8988T (cell line): ENCODE results near the gene POLR3E.

Experiments used
- DNase-seq: peaks from one replicate; pipeline ENCODE4 v3.0.0; 2011

Gene POLR3E, protein sequence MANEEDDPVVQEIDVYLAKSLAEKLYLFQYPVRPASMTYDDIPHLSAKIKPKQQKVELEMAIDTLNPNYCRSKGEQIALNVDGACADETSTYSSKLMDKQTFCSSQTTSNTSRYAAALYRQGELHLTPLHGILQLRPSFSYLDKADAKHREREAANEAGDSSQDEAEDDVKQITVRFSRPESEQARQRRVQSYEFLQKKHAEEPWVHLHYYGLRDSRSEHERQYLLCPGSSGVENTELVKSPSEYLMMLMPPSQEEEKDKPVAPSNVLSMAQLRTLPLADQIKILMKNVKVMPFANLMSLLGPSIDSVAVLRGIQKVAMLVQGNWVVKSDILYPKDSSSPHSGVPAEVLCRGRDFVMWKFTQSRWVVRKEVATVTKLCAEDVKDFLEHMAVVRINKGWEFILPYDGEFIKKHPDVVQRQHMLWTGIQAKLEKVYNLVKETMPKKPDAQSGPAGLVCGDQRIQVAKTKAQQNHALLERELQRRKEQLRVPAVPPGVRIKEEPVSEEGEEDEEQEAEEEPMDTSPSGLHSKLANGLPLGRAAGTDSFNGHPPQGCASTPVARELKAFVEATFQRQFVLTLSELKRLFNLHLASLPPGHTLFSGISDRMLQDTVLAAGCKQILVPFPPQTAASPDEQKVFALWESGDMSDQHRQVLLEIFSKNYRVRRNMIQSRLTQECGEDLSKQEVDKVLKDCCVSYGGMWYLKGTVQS

GRCh38 chr16:22297114-22297870 is at the start of gene POLR3E:
TSS of gene POLR3E (plus strand) at chr16:22297409. CDS start at chr16:22302969, 5,560 bp downstream.
- DNase-seq = peak; percentile 71

DNA sequence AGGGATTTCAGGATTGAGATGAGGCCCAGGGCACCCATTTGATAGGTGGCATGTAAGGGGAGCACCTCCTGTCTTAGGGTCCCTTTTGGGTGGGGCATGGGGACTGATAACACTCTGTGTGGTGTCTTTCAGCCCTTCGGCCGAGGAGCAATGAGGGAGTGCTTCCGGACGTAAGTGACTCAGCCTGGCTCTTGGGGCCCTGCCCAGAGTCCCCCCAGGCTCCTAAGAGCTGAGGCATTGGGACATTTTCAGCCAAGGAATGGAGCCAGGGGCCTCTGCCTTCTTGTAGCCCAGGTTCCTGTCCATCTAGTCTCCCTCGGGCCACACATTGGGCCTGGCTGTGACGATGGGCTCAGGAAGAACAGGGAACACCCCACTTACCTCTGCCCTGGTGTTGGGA is 46.7 kb upstream of the POLR3E start:
- DNase-seq = no peak

DNA sequence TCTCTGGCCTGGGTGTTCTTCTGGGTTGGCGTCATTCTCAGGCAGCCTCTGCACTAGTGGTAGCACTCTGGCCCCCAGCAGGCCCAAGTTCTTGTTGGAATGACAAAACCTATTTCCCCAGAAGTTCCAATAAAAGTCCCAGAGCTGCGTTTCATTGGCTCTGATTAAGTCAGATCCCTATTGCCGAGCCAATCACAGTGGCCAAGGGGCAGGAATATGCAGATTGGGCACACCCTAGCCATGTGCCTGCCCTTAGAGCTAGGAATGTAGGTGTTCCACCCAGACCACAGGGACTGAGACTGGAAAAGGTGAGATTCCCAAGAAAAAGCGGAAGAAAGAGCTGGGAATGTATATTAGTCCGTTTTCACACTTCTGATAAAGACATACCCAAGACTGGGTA is 44.9 kb upstream of the POLR3E start:
- no peak for DNase-seq

- DNase-seq = no peak
Observed at GRCh38 chr16:22253272-22253671, 43.9 kb upstream of the POLR3E start.

- DNase-seq = no peak
Observed at GRCh38 chr16:22255335-22255734, 41.9 kb upstream of the POLR3E start.

- DNase-seq = no peak
Observed at GRCh38 chr16:22257440-22257839, 39.8 kb upstream of the POLR3E start.

GRCh38 chr16:22260490-22260889 is 36.7 kb upstream of the POLR3E start:
- DNase-seq = no peak

DNA sequence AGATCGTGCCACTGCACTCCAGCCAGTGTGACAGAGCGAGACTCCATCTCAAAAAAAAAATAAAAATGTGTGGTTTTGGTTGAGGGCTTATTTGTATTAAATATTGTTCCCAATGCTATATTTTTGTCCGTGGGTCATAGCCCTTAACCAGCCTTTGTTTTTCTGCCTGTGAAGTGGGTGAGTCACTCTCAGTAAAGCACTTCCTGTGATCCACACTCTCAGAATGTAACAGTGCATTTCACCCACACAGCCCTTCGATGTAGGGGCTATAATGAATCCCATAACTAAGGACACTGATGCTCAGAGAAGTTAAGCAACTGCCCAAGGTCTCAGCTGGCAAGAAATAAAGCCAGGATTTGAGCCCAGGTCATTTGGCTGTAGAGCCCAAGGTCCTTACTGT is 34.7 kb upstream of the POLR3E start:
- no peak for DNase-seq

DNA sequence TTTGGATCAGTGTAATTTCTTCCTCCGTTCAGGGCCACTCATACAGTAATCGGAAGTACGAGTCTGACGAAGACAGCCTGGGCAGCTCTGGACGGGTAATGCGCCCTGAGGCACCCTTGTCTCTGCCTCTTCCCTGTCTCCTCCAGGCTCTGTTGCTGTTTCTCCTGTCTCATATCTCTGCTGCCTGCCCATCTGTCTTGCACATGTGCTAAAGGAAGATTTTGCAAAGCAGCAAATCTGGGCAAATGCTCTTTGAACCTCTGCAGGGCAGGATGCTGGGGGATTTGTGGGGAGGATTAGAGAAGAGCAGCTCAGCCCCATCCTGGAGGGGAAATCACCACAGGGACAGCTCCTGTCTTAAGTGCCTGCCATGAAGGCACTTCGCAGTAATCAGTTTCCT is 32.4 kb upstream of the POLR3E start:
- DNase-seq = no peak

DNA sequence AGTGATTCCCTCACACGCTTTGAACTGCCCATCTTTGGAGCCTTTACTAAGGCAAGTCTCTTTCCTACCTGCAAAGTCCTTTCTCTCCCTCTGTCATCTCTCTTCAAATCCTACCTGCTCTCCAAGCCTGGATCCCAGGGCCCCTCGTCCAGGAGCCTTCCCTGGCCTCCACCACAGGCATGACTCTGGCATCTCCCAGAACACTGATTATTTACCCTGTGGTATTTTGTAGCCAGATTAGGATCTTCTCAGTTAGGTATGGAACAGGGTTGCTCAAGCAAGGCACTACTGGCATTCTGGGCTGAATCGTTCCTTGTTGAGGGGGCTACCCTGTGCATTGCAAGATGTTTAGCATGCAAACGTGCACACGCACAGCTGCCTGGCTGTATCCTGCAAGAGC is 31.9 kb upstream of the POLR3E start:
- DNase-seq = no peak

GRCh38 chr16:22266546-22266945 is 30.7 kb upstream of the POLR3E start:
- no peak for DNase-seq

DNA sequence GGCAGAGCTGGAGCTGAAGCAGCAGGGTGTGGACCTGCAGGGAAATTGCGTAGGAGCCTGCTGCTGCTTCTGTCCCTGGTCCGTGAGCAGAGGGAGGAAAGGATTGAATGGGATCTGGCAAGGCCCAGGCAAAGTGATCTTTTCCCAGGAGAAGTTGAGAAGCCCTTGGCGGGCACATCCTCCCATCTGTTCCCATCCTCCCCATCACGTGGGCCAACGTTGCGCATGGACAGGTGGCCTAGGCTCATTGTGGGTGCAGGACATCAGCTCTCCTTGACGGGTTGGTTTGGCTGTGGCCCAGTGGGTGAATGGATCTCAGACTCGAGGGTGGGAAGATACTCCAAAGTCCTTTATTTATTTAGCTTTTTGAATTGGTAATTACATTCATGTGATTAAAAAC is 29.4 kb upstream of the POLR3E start:
- no peak for DNase-seq

GRCh38 chr16:22270525-22270924 is 26.7 kb upstream of the POLR3E start:
- no peak for DNase-seq

GRCh38 chr16:22272870-22273650 is 24.1 kb upstream of the POLR3E start:
- DNase-seq = no peak

GRCh38 chr16:22274916-22275315 is 22.3 kb upstream of the POLR3E start:
- DNase-seq = no peak

DNA sequence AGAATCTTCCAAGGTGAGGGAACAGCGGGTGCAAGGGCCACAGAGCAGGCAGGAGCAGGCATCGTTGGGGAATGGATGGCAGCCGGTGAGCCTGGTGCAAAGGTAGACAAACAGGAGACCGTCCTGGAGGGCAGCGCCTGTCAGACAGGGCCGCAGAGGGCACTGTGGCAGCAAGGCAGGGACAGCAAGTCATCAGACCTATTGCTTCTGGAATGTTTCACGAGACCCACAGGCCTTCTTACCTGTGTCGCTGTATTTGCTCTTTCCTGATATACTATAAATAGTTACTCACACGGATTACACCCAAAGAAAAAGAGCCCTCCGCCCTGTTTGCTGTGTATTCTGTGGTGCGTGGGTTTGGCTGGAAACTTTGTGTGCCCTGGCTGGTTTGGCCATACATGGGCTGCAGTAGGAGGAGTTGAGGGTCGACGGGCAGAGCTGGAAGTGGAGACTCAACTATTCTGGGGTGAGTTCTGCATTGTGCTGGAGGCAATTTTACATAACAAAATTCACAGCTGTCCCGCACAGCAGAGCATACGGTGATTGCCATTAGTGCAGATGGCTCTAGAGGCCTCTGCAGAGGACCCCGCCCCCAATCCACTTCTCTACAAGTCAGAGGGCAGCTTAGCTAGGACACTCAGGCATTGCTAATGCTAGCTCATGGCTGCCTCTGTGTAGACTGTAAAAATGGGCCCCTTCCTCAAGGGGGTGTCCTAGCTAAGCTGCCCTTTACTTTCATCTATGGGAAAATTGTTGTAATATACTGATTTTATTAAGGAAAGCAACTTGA is 18.6 kb upstream of the POLR3E start:
- no peak for DNase-seq

GRCh38 chr16:22282254-22282892 is 14.8 kb upstream of the POLR3E start:
- DNase-seq = no peak

- DNase-seq = no peak
Observed at GRCh38 chr16:22284637-22285036, 12.6 kb upstream of the POLR3E start.

GRCh38 chr16:22285080-22285479 is 12.1 kb upstream of the POLR3E start:
- no peak for DNase-seq

- DNase-seq = no peak
Observed at GRCh38 chr16:22291020-22291419, 6.2 kb upstream of the POLR3E start.

GRCh38 chr16:22291860-22292318 is 5.3 kb upstream of the POLR3E start:
- DNase-seq = no peak
